Activated CD8-positive, alpha-beta T cell treated with anti-CD3 and anti-CD28 coated beads, Interleukin-2, amount 10 ng/mL, durations not matched to agents 7 days and 5 days (primary cell): ENCODE results near the gene COL6A2. TPM values are rescaled to one million over a fixed set of nuclear protein-coding genes. Genes with fewer than 3 reads are reported as not detected.
"Not testable (repeated sequence)": the region's sequence is repeated elsewhere in the genome, so short reads cannot be mapped to it uniquely, and the experiment has no call there.

Experiments used
- ATAC-seq: fragments of 150-1000 bp; cut with Tn5 transposase; one replicate; pipeline ENCODE4 v1.10.0; 2021; ENCODE audit warnings: moderate library complexity
- CTCF ChIA-PET: fragments of 350-600 bp; sonication (Branson Sonifier 250); formaldehyde crosslinking; loops from one replicate; lab custom pipeline; 2021; ENCODE audit warnings: antibody characterized with exemption; lab: Charles Lee
- POLR2A ChIA-PET: fragments of 350-600 bp; sonication (Branson Sonifier 250); formaldehyde crosslinking; loops from one replicate; lab custom pipeline; 2021; ENCODE audit warnings: antibody characterized with exemption; lab: Charles Lee
- DNase-seq: peaks from one replicate; pipeline ENCODE4 v3.0.0-alpha.2; 2020
- H3K27ac Mint-ChIP-seq: one replicate; pipeline ENCODE4 v1.8.0; 2021; ENCODE audit warnings: mild to moderate bottlenecking, mixed read lengths
- H3K27me3 Mint-ChIP-seq: one replicate; pipeline ENCODE4 v1.8.0; 2021; ENCODE audit warnings: low read depth, mixed read lengths
- H3K36me3 Mint-ChIP-seq: one replicate; pipeline ENCODE4 v1.8.0; 2021; ENCODE audit warnings: low read depth, mixed read lengths
- H3K4me1 Mint-ChIP-seq: one replicate; pipeline ENCODE4 v1.8.0; 2021; ENCODE audit warnings: low read depth, mixed read lengths
- H3K4me3 Mint-ChIP-seq: one replicate; pipeline ENCODE4 v1.8.0; 2021; ENCODE audit warnings: mild to moderate bottlenecking, mixed read lengths
- H3K9me3 Mint-ChIP-seq: one replicate; pipeline ENCODE4 v1.8.0; 2022; ENCODE audit warnings: mixed read lengths; ENCODE audit not compliant: insufficient read depth
- total RNA-seq, 2 experiments: library from RNA; stranded (reverse); gene quantifications; one replicate each; pipeline ENCODE4 v1.2.3, GENCODE V29; 2021

COL6A2 gene
- total RNA-seq, 2 experiments from 2014 or later, result 6.0 to 7.2 TPM

DNA sequence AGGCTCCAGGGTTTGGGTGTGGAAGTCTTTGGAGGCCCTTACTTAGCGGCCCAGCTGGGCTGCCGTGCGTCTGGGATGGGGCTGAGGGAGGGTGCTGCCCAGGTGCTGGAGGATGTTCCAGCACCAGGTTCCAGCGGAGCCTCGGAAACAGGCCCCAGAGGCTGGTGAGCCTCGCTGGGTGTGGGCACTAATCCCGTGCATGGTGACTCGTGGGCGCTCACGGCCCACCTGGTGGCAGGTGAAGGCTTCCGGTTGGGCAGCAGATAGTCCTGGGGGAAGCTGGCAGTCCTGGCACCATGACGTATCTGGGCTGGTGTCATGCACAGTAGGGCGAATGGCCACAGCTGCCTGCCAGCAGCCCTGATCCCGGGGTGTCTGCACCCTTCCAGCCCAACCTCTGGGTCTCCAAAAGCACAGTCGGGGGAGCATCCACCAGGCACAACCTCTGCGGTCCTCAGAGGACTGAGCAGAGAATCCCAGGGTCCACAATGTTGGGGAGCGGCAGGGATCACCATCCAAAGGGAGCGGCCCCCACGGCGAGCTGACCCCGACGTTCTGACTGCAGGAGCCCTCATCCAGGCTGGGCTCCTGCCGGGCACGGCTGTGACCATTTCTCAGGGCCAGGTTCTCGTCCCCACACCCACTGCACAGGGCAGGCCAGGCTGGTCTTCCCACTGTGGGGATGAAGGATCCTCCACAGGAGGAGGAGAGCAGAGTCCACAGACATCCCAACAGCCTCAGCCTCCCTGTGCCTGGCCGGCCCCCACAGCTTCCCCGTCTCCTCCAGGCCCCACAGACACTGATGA, 32.1 kb downstream of the COL6A2 start:
- Mint-ChIP-seq H3K27me3 (no peaks in the 10 kb centered on the region), H3K9me3 (no peaks in the 10 kb centered on the region), H3K27ac (no peak overlapping the region), H3K4me3 (no peak overlapping the region), H3K4me1 (no peaks in the 10 kb centered on the region), H3K36me3 (no peaks in the 10 kb centered on the region)
- ATAC-seq, result no peak
- ChIA-PET CTCF (interaction anchor here (1.2 kb wide), 1 partner anchor 14 kb away, joined by 3 read pairs; no protein-coding TSS in a partner anchor), POLR2A (no interaction called here)
- DNase-seq, result no peak

DNA sequence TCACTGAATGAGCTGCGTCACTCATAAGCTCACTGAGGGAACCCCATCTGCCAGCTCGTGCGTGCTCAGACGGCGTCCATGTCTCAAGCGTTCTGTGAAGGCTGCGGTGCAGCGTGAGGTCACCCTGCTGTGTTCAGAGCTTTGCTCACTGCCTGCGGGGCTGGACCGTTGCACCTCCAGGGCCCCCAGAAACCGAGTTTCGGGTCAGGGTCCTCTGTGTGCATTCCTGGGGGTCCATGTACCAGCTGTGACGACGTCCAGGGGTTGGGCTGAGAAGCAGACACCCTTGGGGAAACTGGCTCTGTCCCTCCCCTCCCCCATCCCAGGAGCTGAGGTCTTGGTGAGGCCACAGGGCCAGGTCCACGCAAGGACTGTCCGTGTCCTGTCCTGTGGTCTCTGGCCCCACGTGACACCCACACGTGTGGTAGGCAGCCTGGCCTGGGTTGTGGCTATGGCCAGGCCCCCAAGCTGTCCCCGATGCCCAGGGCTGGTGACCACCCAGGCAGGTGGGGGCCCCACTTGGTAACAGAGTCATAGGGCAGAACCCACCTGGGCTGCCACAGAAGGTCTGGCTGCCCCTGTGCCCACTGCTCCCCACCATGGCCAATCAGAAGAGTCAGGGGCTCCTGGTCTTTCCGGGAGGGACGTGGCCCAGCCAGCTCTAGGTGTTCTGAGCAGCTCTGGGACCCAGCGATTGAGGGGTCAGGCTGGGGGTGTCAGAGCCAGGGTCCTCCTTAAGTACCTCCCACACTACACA, 33.1 kb downstream of the COL6A2 start:
- no peaks in the 10 kb centered on the region for H3K9me3 Mint-ChIP-seq
- H3K4me3 Mint-ChIP-seq, result no peak overlapping the region
- no peak overlapping the region for H3K27ac Mint-ChIP-seq
- ChIA-PET CTCF (interaction anchor here (1.2 kb wide), 1 partner anchor 13 kb away, joined by 3 read pairs; no protein-coding TSS in a partner anchor), POLR2A (no interaction called here)
- no peak for DNase-seq
- no peaks in the 10 kb centered on the region for H3K4me1 Mint-ChIP-seq
- no peaks in the 10 kb centered on the region for H3K36me3 Mint-ChIP-seq
- no peaks in the 10 kb centered on the region for H3K27me3 Mint-ChIP-seq
- ATAC-seq, result no peak

DNA sequence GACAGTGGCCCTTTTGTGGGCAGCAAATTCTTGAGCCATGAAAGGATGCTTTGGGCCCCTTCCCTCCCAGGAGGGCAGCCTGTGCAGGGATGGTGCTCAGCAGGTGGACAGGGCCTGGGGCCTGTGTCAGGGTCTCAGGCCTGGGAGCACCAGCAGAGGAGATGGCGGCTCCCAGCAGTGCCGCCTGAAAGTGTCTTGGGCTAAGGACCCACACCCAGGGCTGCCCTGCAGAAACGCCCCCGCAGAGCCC, 33.6 kb downstream of the COL6A2 start:
- no peak for ATAC-seq
- POLR2A ChIA-PET, result no interaction called here
- DNase-seq, result no peak
- no peaks in the 10 kb centered on the region for H3K9me3 Mint-ChIP-seq
- H3K36me3 Mint-ChIP-seq, result no peaks in the 10 kb centered on the region
- H3K4me3 Mint-ChIP-seq, result no peak overlapping the region
- no peaks in the 10 kb centered on the region for H3K4me1 Mint-ChIP-seq
- no peaks in the 10 kb centered on the region for H3K27me3 Mint-ChIP-seq
- CTCF ChIA-PET, result no interaction called here
- no peak overlapping the region for H3K27ac Mint-ChIP-seq

DNA sequence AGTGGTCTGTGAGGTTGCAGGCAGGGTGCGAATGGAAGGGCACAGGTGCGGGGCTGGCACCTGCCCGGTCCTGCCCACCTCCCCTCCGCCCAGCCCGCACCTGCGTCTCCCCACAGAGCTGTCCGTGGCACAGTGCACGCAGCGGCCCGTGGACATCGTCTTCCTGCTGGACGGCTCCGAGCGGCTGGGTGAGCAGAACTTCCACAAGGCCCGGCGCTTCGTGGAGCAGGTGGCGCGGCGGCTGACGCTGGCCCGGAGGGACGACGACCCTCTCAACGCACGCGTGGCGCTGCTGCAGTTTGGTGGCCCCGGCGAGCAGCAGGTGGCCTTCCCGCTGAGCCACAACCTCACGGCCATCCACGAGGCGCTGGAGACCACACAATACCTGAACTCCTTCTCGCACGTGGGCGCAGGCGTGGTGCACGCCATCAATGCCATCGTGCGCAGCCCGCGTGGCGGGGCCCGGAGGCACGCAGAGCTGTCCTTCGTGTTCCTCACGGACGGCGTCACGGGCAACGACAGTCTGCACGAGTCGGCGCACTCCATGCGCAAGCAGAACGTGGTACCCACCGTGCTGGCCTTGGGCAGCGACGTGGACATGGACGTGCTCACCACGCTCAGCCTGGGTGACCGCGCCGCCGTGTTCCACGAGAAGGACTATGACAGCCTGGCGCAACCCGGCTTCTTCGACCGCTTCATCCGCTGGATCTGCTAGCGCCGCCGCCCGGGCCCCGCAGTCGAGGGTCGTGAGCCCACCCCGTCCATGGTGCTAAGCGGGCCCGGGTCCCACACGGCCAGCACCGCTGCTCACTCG, 34.1 kb downstream of the COL6A2 start:
- no peak overlapping the region for H3K4me3 Mint-ChIP-seq
- no peaks in the 10 kb centered on the region for H3K36me3 Mint-ChIP-seq
- no peaks in the 10 kb centered on the region for H3K4me1 Mint-ChIP-seq
- no peak overlapping the region for H3K27ac Mint-ChIP-seq
- ATAC-seq (no peak), DNase-seq (no peak)
- no peaks in the 10 kb centered on the region for H3K9me3 Mint-ChIP-seq
- CTCF ChIA-PET, result no interaction called here
- no peaks in the 10 kb centered on the region for H3K27me3 Mint-ChIP-seq
- POLR2A ChIA-PET, result no interaction called here

DNA sequence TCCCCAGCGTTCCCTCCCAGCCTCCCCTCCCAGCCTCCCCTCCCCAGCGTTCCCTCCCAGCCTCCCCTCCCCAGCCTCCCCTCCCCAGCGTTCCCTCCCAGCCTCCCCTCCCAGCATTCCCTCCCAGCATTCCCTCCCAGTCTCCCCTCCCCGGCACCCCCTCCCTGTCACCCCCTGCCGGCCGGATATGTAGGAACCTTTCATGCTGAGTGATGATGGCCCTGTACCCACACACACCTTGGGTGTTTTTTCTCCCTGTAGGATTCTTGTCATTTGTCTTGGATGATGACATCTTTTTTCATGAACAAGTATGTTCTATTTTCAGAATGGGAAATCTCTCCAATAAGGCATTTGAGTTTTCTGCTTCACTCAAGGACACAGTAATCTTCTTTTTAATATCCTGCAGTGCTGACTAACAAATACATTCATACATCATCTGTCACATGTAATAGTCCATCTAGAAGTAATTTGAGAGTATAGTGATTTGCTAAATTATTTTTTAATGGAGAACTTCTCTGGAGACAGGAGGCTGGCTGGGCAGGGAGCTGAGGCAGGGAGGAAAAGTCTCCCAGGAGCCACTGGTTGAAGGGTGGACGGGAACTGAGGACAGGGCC, 38.0 kb downstream of the COL6A2 start:
- H3K27me3 Mint-ChIP-seq, result no peaks in the 10 kb centered on the region
- CTCF ChIA-PET, result no interaction called here
- POLR2A ChIA-PET, result no interaction called here
- no peaks in the 10 kb centered on the region for H3K36me3 Mint-ChIP-seq
- H3K27ac Mint-ChIP-seq, result no peak overlapping the region
- DNase-seq (no peak), ATAC-seq (no peak)
- H3K4me3 Mint-ChIP-seq, result no peak overlapping the region
- H3K4me1 Mint-ChIP-seq, result no peaks in the 10 kb centered on the region
- no peaks in the 10 kb centered on the region for H3K9me3 Mint-ChIP-seq

DNA sequence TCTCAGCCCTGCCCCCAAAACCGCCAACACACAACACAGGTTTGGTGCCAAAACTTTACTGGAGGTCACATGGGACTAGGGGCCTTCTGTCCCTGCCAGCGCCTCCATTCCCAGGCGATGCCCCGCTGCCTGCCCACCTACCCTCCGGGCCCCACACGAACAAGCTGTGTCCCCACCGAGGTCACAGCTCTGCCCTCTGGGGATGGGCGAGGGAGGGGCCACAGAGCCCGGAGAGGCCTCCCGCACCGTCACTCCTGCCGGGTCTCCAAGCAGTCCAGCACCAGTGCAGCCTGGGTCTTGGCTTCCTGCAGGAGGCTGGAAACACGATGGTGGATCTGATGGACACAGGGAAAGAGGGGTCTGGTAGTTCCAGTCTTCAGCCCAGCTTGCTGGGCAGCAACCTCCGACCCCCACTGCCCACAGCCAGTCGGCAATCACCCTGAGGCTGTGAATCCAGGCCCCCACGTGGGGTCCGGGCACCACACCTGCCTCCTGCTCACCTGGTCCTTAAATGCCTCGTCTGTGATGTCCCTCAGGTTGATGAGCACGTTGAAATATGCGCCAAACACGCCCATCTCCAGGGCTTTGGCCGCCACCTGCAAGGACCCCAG, 38.9 kb downstream of the COL6A2 start:
- Mint-ChIP-seq H3K27ac (no peak overlapping the region), H3K9me3 (no peaks in the 10 kb centered on the region), H3K4me1 (no peaks in the 10 kb centered on the region), H3K4me3 (no peak overlapping the region), H3K36me3 (no peaks in the 10 kb centered on the region), H3K27me3 (no peaks in the 10 kb centered on the region)
- ChIA-PET POLR2A (no interaction called here), CTCF (no interaction called here)
- ATAC-seq (no peak), DNase-seq (no peak)

DNA sequence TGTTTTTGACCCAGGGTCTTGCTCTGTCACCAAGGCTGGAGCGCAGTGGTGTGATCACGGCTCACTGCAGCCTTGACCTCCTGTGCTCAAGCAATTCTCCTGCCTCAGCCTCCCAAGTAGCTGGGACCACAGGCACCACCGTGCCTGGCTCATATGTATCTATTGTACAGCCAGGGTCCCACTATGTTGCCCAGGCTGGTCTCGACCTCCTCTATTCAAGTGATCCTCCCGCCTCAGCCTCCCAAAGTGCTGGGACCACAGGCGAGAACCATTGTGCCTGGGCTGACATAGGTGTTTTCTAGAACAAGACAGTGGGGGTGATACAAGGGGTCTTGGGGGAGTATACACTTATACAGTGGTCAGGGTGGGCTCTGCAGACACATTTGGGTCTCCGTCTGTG, 40.0 kb downstream of the COL6A2 start:
- CTCF ChIA-PET, result no interaction called here
- no peak for DNase-seq
- Mint-ChIP-seq H3K9me3 (no peaks in the 10 kb centered on the region), H3K4me3 (no peak overlapping the region), H3K27ac (no peak overlapping the region), H3K36me3 (no peaks in the 10 kb centered on the region), H3K4me1 (peaks cover 5% of the 10 kb centered on the region), H3K27me3 (no peaks in the 10 kb centered on the region)
- POLR2A ChIA-PET, result no interaction called here
- no peak for ATAC-seq

DNA sequence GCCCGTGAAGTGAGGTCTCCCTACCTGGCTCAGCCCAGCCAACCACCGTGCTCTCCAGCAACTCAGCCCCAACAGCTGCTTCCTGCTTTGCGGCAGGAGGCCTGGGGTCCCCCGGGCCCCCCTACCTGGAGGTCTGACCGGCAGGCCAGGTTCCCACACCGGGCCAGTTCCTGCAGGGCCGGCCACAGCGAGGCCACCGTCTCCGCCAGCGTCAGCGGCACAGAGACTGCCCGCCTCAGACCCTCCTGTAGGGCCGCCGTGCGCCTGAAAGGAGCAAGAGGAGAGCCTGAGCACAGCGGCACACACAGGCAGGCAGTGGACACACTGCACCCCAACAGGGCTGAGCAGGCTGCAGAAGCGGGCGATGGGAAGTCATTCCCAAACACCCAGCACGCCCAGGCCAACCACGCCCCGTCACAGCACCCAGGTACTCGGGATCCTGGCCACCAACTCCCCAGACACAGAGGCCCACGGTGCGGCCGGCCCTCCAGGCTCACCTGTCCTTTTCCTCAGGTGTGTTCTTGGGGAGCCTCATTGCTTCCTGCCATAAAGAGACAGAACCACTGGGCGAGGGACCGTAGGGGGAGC, 40.6 kb downstream of the COL6A2 start:
- H3K27ac Mint-ChIP-seq, result no peak overlapping the region
- POLR2A ChIA-PET, result no interaction called here
- H3K4me1 Mint-ChIP-seq, result peaks cover 8% of the 10 kb centered on the region
- CTCF ChIA-PET, result no interaction called here
- ATAC-seq (no peak), DNase-seq (no peak)
- no peaks in the 10 kb centered on the region for H3K27me3 Mint-ChIP-seq
- H3K36me3 Mint-ChIP-seq, result no peaks in the 10 kb centered on the region
- H3K9me3 Mint-ChIP-seq, result no peaks in the 10 kb centered on the region
- no peak overlapping the region for H3K4me3 Mint-ChIP-seq

DNA sequence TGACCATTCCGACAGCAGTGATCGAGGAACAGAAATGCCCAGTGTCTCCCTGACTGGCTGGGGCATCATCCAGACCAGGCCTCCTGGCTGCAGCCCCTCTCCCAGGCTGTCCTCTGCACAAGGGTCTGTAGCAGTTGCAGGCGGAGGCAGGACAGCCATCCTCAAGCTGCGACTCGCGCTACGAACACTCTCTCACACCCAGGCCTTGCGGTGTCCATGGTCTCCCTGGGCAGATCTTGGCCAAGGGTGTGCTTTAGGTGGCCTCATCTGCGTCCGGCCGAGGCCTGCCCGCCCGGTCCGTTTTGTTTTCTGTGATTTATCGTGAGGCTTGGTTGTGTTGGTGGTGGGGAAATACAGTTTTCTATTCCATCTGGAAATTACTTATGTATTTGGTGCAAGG, 41.8 kb downstream of the COL6A2 start:
- H3K36me3 Mint-ChIP-seq, result no peaks in the 10 kb centered on the region
- DNase-seq (no peak), ATAC-seq (no peak)
- ChIA-PET CTCF (no interaction called here), POLR2A (no interaction called here)
- no peaks in the 10 kb centered on the region for H3K9me3 Mint-ChIP-seq
- H3K4me3 Mint-ChIP-seq, result no peak overlapping the region
- peaks cover 17% of the 10 kb centered on the region for H3K4me1 Mint-ChIP-seq
- no peaks in the 10 kb centered on the region for H3K27me3 Mint-ChIP-seq
- no peak overlapping the region for H3K27ac Mint-ChIP-seq

DNA sequence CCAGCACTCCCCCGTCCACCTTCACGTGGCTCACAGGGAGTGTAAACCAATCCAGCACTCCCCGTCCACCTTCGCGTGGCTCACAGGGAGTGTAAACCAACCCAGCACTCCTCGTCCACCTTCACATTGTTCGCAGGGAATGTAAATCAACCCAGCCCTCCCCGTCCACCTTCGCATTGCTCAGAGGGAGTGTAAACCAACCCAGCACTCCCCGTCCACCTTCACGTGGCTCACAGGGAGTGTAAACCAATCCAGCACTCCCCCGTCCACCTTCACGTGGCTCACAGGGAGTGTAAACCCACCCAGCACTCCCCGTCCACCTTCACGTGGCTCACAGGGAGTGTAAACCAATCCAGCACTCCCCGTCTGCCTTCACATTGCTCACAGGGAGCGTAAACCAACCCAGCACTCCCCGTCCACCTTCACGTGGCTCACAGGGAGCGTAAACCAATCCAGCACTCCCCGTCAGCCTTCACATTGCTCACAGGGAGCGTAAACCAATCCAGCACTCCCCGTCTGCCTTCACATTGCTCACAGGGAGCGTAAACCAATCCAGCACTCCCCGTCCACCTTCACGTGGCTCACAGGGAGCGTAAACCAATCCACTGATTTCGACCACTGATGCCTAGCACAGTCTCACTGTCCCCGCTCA, 42.6 kb downstream of the COL6A2 start:
- H3K4me3 Mint-ChIP-seq, H3K9me3 Mint-ChIP-seq, H3K27ac Mint-ChIP-seq, H3K27me3 Mint-ChIP-seq, H3K36me3 Mint-ChIP-seq, DNase-seq, CTCF ChIA-PET, POLR2A ChIA-PET, ATAC-seq: not testable (repeated sequence)
- H3K4me1 Mint-ChIP-seq, result peaks cover 19% of the 10 kb centered on the region
